Measurements from ENCODE around the gene ELMO1. TPM values are rescaled to one million over a fixed set of nuclear protein-coding genes. Genes with fewer than 3 reads are reported as not detected.

ELMO1 gene
- total RNA-seq, 1 donor from 2014 or later, result 66.1 TPM

DNA sequence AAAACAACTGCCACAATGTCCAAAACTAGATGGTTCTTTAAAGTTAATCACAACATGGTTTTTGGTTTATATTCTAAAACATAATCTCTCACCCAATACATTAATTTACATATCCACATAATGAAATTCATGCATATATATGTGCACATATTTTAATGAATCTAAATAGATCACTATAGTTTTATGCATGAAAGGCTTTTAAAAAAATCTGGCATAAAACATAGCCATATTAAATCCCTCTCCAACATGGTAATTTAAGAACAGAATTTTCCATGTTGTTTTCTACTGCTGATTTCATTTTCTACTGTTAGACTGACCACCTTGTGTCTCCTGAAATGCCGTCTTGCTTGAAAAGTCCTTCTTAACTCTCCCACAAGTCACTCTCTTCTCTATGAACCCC lies 528.2 kb downstream of the ELMO1 start:
- Mint-ChIP-seq H3K36me3 (ENCODE audit: insufficient read depth) (peaks cover 10% of the 10 kb centered on the region), H3K9me3 (ENCODE audit: low read depth) (peaks cover 8% of the 10 kb centered on the region), H3K4me3 (ENCODE audit: low read depth) (no peak overlapping the region), H3K27me3 (no peaks in the 10 kb centered on the region), H3K4me1 (ENCODE audit: low read depth) (peaks cover 18% of the 10 kb centered on the region), H3K27ac (no peak overlapping the region)
- no peak for DNase-seq (ENCODE audit: low spot score, unreplicated experiment)
- TF ChIP-seq CTCF (IDR thresholded peaks at IDR 0.05; ENCODE audit: unreplicated experiment), result no peak

- peaks cover 11% of the 10 kb centered on the region for H3K4me1 Mint-ChIP-seq (ENCODE audit: low read depth)
- H3K27me3 Mint-ChIP-seq, result no peaks in the 10 kb centered on the region
- peaks cover 10% of the 10 kb centered on the region for H3K36me3 Mint-ChIP-seq (ENCODE audit: insufficient read depth)
- no peak for TF ChIP-seq CTCF (IDR thresholded peaks at IDR 0.05; ENCODE audit: unreplicated experiment)
- H3K4me3 Mint-ChIP-seq (ENCODE audit: low read depth), result no peak overlapping the region
- peaks cover 8% of the 10 kb centered on the region for H3K9me3 Mint-ChIP-seq (ENCODE audit: low read depth)
- H3K27ac Mint-ChIP-seq, result no peak overlapping the region
- no peak for DNase-seq (ENCODE audit: low spot score, unreplicated experiment)
Measured at GRCh38 chr7:36919738-36920137, 528.9 kb downstream of the ELMO1 start.

DNA sequence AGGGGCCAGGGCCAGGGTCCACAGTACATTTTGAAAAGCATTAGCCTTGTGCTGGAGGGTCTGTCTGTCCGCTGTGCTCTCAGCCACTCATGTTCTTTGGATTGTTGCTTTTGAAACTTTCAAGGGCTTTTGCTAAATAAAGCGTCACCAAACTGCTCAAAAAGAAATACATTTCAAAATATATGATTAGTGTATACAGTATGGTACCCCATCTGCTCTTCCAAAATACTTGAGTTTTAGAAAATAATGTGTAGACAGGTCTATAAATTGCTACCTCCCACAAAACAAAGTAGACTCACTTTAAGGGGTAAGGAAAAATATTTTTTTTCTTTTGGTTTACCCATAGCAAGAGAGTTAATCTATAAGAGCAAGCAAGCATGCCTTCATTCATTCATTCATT lies 530.1 kb downstream of the ELMO1 start:
- Mint-ChIP-seq H3K4me3 (ENCODE audit: low read depth) (no peak overlapping the region), H3K4me1 (ENCODE audit: low read depth) (peaks cover 16% of the 10 kb centered on the region), H3K9me3 (ENCODE audit: low read depth) (peaks cover 8% of the 10 kb centered on the region), H3K27ac (no peak overlapping the region), H3K36me3 (ENCODE audit: insufficient read depth) (peaks cover 10% of the 10 kb centered on the region), H3K27me3 (no peaks in the 10 kb centered on the region)
- TF ChIP-seq CTCF (IDR thresholded peaks at IDR 0.05; ENCODE audit: unreplicated experiment), result no peak
- no peak for DNase-seq (ENCODE audit: low spot score, unreplicated experiment)

GRCh38 chr7:36916619-36917018 lies 532.0 kb downstream of the ELMO1 start:
- H3K36me3 Mint-ChIP-seq (ENCODE audit: insufficient read depth), result peaks cover 8% of the 10 kb centered on the region
- H3K27me3 Mint-ChIP-seq, result no peaks in the 10 kb centered on the region
- peaks cover 4% of the 10 kb centered on the region for H3K9me3 Mint-ChIP-seq (ENCODE audit: low read depth)
- H3K4me1 Mint-ChIP-seq (ENCODE audit: low read depth), result peaks cover 24% of the 10 kb centered on the region
- no peak for TF ChIP-seq CTCF (IDR thresholded peaks at IDR 0.05; ENCODE audit: unreplicated experiment)
- H3K4me3 Mint-ChIP-seq (ENCODE audit: low read depth), result no peak overlapping the region
- DNase-seq (ENCODE audit: low spot score, unreplicated experiment), result no peak
- H3K27ac Mint-ChIP-seq, result no peak overlapping the region

DNA sequence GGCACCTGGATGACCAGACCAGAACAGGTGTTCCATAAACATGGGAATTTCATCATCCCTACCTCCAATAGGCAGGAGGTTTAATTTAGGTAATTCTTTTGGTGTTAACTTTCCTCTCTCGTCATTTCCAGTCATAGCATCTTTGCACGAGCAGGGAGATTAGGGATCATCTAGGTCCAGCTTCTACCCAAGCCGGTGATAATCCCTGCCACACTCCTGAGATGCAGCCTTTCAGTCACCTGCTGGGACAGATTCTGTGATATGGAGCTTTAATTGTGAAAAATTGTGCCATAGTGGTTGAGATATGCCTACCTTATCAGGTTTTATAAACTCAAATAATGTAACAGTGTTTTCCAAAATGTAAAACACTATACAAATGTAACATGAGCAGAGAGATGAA lies 532.5 kb downstream of the ELMO1 start:
- Mint-ChIP-seq H3K9me3 (ENCODE audit: low read depth) (peaks cover 4% of the 10 kb centered on the region), H3K4me3 (ENCODE audit: low read depth) (no peak overlapping the region), H3K27ac (no peak overlapping the region), H3K27me3 (no peaks in the 10 kb centered on the region), H3K4me1 (ENCODE audit: low read depth) (peaks cover 29% of the 10 kb centered on the region), H3K36me3 (ENCODE audit: insufficient read depth) (peaks cover 3% of the 10 kb centered on the region)
- no peak for DNase-seq (ENCODE audit: low spot score, unreplicated experiment)
- no peak for TF ChIP-seq CTCF (IDR thresholded peaks at IDR 0.05; ENCODE audit: unreplicated experiment)
